CD4-positive, alpha-beta memory T cell (primary cell): ENCODE results near the gene OPCML. TPM values are rescaled to one million over a fixed set of nuclear protein-coding genes. Genes with fewer than 3 reads are reported as not detected.
A peak's percentile ranks its signal among the peaks of the same experiment; 100 is the strongest.

ENCODE experiments used
- CTCF ChIA-PET: fragments of 350-600 bp; sonication (Branson Sonifier 250); formaldehyde crosslinking; loops from one replicate; lab custom pipeline; 2021; ENCODE audit warnings: inconsistent platforms; ENCODE audit not compliant: partially characterized antibody; lab: Charles Lee
- POLR2A ChIA-PET: fragments of 350-600 bp; sonication (Branson Sonifier 250); formaldehyde crosslinking; loops from one replicate; lab custom pipeline; 2021; ENCODE audit not compliant: partially characterized antibody; lab: Charles Lee
- DNase-seq, 5 donors: peaks; one replicate each; pipeline versions ENCODE4 v3.0.0 to v3.0.0-alpha.2; 2020 to 2022; ENCODE audit warnings: mixed read lengths in 1 of 5
- H3K27ac ChIP-seq: one replicate; pipeline ENCODE4 v1.7.0; 2013; ENCODE audit warnings: low read depth, low read length
- H3K27me3 ChIP-seq: 2 replicates; pipeline ENCODE4 v1.7.0; 2013; ENCODE audit warnings: mild to moderate bottlenecking, low read length, moderate library complexity; ENCODE audit not compliant: insufficient read depth
- H3K36me3 ChIP-seq: 2 replicates; pipeline ENCODE4 v1.7.0; 2013; ENCODE audit warnings: mild to moderate bottlenecking, low read length, moderate library complexity; ENCODE audit not compliant: insufficient read depth
- H3K4me1 ChIP-seq: 2 replicates; pipeline ENCODE4 v1.7.0; 2013; ENCODE audit warnings: mild to moderate bottlenecking, low read length, moderate library complexity; ENCODE audit not compliant: insufficient read depth
- H3K4me3 ChIP-seq, 2 donors: one replicate each; pipeline ENCODE4 v1.7.0; 2013; ENCODE audit warnings: low read length in 2 of 2, mild to moderate bottlenecking in 1 of 2
- H3K9me3 ChIP-seq, 2 donors: one replicate each; pipeline ENCODE4 v1.7.0; 2013; ENCODE audit warnings: low read length in 2 of 2, control low read depth in 1 of 2; ENCODE audit not compliant: control insufficient read depth in 1 of 2
- H3K27ac Mint-ChIP-seq, 7 donors: one replicate each; pipeline ENCODE4 v1.8.0; 2020 to 2021; ENCODE audit warnings: mixed read lengths in 7 of 7, mild to moderate bottlenecking in 6 of 7, inconsistent platforms in 3 of 7, moderate library complexity in 3 of 7
- H3K27me3 Mint-ChIP-seq, 2 donors: one replicate each; pipeline ENCODE4 v1.8.0; 2020 to 2021; ENCODE audit warnings: mixed read lengths in 2 of 2
- H3K36me3 Mint-ChIP-seq, 2 donors: one replicate each; pipeline ENCODE4 v1.8.0; 2020 to 2021; ENCODE audit warnings: mixed read lengths in 2 of 2, inconsistent platforms in 1 of 2, mild to moderate bottlenecking in 1 of 2
- H3K4me1 Mint-ChIP-seq, 4 donors: one replicate each; pipeline ENCODE4 v1.8.0; 2020 to 2021; ENCODE audit warnings: mixed read lengths in 4 of 4, mild to moderate bottlenecking in 1 of 4
- H3K4me3 Mint-ChIP-seq, 8 donors: one replicate each; pipeline ENCODE4 v1.8.0; 2020 to 2021; ENCODE audit warnings: mixed read lengths in 8 of 8, mild to moderate bottlenecking in 7 of 8, moderate library complexity in 6 of 8, inconsistent platforms in 3 of 8
- H3K9me3 Mint-ChIP-seq, 8 donors: one replicate each; pipeline ENCODE4 v1.8.0; 2020 to 2021; ENCODE audit warnings: mixed read lengths in 8 of 8, mild to moderate bottlenecking in 5 of 8, inconsistent platforms in 3 of 8, moderate library complexity in 1 of 8
- intact Hi-C: fragments of 100-400 bp; cut with micrococcal nuclease; formaldehyde crosslinking; loops from one replicate; pipeline ENCODE4 v1.15.1; 2023
- polyA plus RNA-seq, 2 donors: library from polyadenylated mRNA; unstranded; fragments of 300-500 nt; fragmentation: Illumina TruSeq; gene quantifications; one replicate each; pipeline ENCODE4 v1.2.3, GENCODE V29; 2021
- total RNA-seq, 2 experiments: library from RNA; stranded (reverse); gene quantifications; one replicate each; pipeline ENCODE4 v1.2.3, GENCODE V29; 2021

OPCML gene
- total and polyA plus RNA-seq, 4 experiments from 2014 or later: not detected

DNA sequence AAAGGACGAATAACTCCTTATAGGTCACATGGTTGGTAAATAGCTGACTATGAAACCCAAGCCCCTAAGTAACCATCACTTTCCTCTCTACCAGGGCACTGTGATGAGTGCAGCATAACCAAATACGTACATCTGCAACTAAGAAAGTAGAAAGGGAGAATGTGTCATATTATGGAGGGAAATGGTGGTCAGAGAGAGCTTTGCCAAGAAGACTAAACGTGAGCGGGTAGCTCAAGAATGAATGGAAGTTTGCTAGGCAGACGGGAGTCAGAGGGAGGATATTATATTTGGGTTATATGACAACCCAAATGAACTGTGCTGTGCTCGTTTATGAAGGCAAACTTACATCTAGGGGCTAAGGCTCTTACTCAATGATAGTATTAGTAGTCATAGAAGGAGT lies 537.3 kb downstream of the OPCML start:
- H3K4me3 Mint-ChIP-seq: no peak overlapping the region
- H3K27me3 ChIP-seq: no peaks in the 10 kb centered on the region
- H3K27ac ChIP-seq: no peak overlapping the region
- POLR2A ChIA-PET: no interaction called here
- intact Hi-C loops: no loop called here
- no peak overlapping the region for H3K4me3 ChIP-seq
- no peaks in the 10 kb centered on the region for H3K36me3 ChIP-seq
- peaks cover 9 to 15% of the 10 kb centered on the region in 2 donors for H3K27me3 Mint-ChIP-seq
- no peaks in the 10 kb centered on the region for H3K4me1 Mint-ChIP-seq
- no peaks in the 10 kb centered on the region for H3K4me1 ChIP-seq
- H3K36me3 Mint-ChIP-seq: no peaks in the 10 kb centered on the region
- H3K27ac Mint-ChIP-seq: no peak overlapping the region
- DNase-seq: no peak
- no peaks in the 10 kb centered on the region for H3K9me3 ChIP-seq
- CTCF ChIA-PET: no interaction called here
- H3K9me3 Mint-ChIP-seq: peaks cover 0 to 2% (median 0%) of the 10 kb centered on the region in 8 donors

DNA sequence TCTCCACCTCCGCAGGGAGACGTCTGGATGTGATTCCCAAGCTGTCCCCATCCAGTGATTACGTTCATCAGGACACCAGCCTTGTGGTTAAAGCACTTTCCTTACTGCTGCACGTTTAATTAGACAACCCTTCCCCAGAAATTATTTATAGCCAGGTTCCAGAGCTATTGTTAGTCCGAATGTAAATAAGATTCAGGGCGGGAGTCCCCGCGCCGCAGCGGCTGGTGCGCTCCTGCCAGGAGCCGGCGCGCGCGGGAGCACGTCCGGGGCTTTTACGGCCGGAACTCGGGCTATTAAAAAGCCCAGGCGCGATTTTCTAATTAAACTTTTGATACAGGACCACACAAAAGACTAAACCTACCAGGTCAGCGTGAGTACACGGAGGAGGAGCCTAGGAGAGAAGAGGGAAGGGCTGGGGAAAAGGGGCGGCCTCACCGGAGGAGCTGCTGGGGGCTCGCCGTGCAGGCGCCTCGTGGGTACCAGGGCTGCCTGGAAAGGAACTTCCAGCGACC lies 538.3 kb downstream of the OPCML start:
- no peak for DNase-seq
- no peak overlapping the region for H3K4me3 ChIP-seq
- Mint-ChIP-seq H3K4me3 (no peak overlapping the region), H3K27ac (no peak overlapping the region), H3K36me3 (no peaks in the 10 kb centered on the region), H3K9me3 (peaks cover 0 to 2% (median 0%) of the 10 kb centered on the region in 8 donors), H3K4me1 (no peaks in the 10 kb centered on the region), H3K27me3 (peaks cover 9 to 16% of the 10 kb centered on the region in 2 donors)
- H3K27me3 ChIP-seq: no peaks in the 10 kb centered on the region
- intact Hi-C loops: no loop called here
- no peaks in the 10 kb centered on the region for H3K9me3 ChIP-seq
- H3K27ac ChIP-seq: no peak overlapping the region
- CTCF ChIA-PET: no interaction called here
- POLR2A ChIA-PET: no interaction called here
- H3K36me3 ChIP-seq: no peaks in the 10 kb centered on the region
- no peaks in the 10 kb centered on the region for H3K4me1 ChIP-seq

DNA sequence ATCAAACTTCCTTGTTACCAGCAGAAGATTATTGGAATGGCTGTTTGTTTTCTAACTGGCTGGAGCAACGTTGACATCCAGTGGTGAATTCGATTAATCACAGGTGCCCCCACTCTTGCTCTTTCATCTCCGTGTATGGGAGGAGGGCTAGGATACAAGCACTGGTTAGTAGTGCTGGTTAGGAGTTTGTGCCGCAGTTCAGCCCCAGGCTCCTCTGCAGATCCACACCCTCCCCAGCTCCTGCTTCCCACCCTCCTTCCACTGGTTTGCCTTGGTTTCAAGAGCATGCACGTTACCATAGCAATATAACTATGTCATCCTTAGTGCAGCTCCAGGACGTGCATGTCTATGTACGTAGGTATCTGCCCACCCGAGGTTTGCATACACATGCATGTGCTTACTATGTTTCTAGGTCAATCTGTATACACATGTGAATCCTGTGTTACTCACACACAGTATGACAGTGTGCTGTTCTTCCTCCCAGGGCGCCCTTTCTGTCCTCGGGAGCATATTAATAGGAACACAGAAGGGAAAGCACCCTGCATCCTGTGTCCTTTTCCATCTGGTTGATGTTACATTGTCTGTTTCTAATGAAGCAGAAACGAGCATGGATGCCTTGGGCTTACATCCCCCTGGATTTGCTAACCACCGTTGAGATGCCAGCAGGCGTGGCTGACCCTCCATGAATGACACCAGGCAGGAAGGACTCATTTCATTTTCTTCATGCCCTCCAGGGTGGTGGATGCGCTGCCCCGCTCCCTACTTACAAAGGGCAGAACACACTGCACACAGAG lies 539.3 kb downstream of the OPCML start:
- POLR2A ChIA-PET: no interaction called here
- Histone ChIP-seq H3K9me3 (no peaks in the 10 kb centered on the region), H3K4me3 (no peak overlapping the region), H3K36me3 (no peaks in the 10 kb centered on the region), H3K27me3 (no peaks in the 10 kb centered on the region), H3K4me1 (no peaks in the 10 kb centered on the region), H3K27ac (no peak overlapping the region)
- no peak for DNase-seq
- H3K4me1 Mint-ChIP-seq: no peaks in the 10 kb centered on the region
- no peaks in the 10 kb centered on the region for H3K36me3 Mint-ChIP-seq
- peaks cover 0 to 2% (median 0%) of the 10 kb centered on the region in 8 donors for H3K9me3 Mint-ChIP-seq
- CTCF ChIA-PET: no interaction called here
- peaks cover 7 to 16% of the 10 kb centered on the region in 2 donors for H3K27me3 Mint-ChIP-seq
- intact Hi-C loops: no loop called here
- H3K4me3 Mint-ChIP-seq: no peak overlapping the region
- peak overlapping the region in 1 of 7 donors; percentile 65 for H3K27ac Mint-ChIP-seq

DNA sequence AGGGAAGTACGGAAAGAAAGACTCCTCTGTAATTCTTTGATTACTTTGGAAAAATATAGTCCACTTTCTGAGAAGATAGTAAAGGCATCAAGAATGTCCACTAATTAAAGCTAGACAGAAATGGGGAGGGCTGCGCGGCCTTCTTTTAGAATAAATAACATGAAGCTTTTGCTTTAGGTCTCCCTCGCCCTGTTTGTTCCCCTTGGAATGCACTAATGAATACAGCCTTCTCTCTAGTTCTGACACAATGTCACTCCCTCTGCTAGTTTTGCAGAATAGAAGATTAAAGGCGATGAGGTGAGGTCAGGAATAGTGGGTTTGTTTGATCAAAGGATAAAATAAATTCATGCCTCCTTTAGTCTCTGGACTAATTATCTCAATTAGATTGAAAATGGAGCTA lies 543.9 kb downstream of the OPCML start:
- no peak overlapping the region for H3K4me3 ChIP-seq
- H3K4me1 ChIP-seq: no peaks in the 10 kb centered on the region
- DNase-seq: no peak
- Mint-ChIP-seq H3K4me3 (no peak overlapping the region), H3K27ac (no peak overlapping the region), H3K4me1 (no peaks in the 10 kb centered on the region), H3K9me3 (peaks cover 0 to 5% (median 0%) of the 10 kb centered on the region in 8 donors), H3K36me3 (no peaks in the 10 kb centered on the region), H3K27me3 (peaks cover 0 to 9% of the 10 kb centered on the region in 2 donors)
- intact Hi-C loops: no loop called here
- H3K36me3 ChIP-seq: no peaks in the 10 kb centered on the region
- H3K27me3 ChIP-seq: no peaks in the 10 kb centered on the region
- no peaks in the 10 kb centered on the region for H3K9me3 ChIP-seq
- ChIA-PET POLR2A (no interaction called here), CTCF (no interaction called here)
- no peak overlapping the region for H3K27ac ChIP-seq

DNA sequence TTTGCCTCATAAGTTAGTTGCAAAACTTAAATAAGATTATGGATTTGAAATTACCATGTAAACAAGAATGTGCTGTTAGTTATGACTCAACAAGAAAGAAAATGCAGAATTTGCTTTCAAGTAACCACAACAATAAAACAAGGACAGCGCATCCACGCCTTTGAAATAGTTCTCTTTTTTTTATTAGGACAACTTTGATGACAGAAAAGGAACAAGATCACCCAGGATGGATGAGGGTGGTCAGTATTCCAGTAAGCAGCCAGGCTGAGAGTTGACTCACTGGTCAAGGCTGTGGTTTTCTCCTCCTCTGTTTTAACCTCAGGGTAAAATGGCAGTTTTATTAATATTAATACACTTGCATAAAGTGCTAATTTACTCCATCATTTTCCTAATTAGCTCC lies 544.4 kb downstream of the OPCML start:
- no peak for DNase-seq
- H3K27me3 Mint-ChIP-seq: peaks cover 0 to 6% of the 10 kb centered on the region in 2 donors
- no peaks in the 10 kb centered on the region for H3K4me1 Mint-ChIP-seq
- no peaks in the 10 kb centered on the region for H3K36me3 ChIP-seq
- intact Hi-C loops: no loop called here
- no peak overlapping the region for H3K4me3 Mint-ChIP-seq
- no peak overlapping the region for H3K27ac Mint-ChIP-seq
- no peak overlapping the region for H3K4me3 ChIP-seq
- no peak overlapping the region for H3K27ac ChIP-seq
- no peaks in the 10 kb centered on the region for H3K36me3 Mint-ChIP-seq
- H3K27me3 ChIP-seq: no peaks in the 10 kb centered on the region
- no peaks in the 10 kb centered on the region for H3K4me1 ChIP-seq
- no peaks in the 10 kb centered on the region for H3K9me3 ChIP-seq
- ChIA-PET CTCF (no interaction called here), POLR2A (no interaction called here)
- H3K9me3 Mint-ChIP-seq: peaks cover 0 to 5% (median 0%) of the 10 kb centered on the region in 8 donors

DNA sequence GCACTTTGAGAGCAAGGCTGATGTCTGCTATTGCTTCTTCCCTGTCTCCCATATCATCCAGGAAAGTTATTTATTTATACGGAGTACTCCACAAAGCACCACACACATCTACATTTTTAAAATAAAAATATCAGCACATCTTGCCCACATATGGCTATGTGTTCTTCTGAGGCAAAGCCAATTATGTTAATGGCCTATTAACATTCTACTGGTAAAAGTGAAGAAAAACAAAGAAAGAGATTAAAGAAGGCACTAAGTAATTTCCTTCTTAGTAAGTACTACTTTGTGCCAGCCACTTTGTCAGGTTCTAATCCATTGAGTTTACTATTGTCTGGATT lies 548.7 kb downstream of the OPCML start:
- Mint-ChIP-seq H3K4me3 (no peak overlapping the region), H3K27me3 (peaks cover 0 to 2% of the 10 kb centered on the region in 2 donors), H3K27ac (no peak overlapping the region), H3K36me3 (no peaks in the 10 kb centered on the region), H3K4me1 (no peaks in the 10 kb centered on the region), H3K9me3 (peaks cover 0 to 5% (median 0%) of the 10 kb centered on the region in 8 donors)
- CTCF ChIA-PET: no interaction called here
- Histone ChIP-seq H3K4me1 (no peaks in the 10 kb centered on the region), H3K4me3 (no peak overlapping the region), H3K9me3 (no peaks in the 10 kb centered on the region), H3K27me3 (no peaks in the 10 kb centered on the region), H3K36me3 (no peaks in the 10 kb centered on the region), H3K27ac (no peak overlapping the region)
- POLR2A ChIA-PET: no interaction called here
- no peak for DNase-seq
- intact Hi-C loops: no loop called here

DNA sequence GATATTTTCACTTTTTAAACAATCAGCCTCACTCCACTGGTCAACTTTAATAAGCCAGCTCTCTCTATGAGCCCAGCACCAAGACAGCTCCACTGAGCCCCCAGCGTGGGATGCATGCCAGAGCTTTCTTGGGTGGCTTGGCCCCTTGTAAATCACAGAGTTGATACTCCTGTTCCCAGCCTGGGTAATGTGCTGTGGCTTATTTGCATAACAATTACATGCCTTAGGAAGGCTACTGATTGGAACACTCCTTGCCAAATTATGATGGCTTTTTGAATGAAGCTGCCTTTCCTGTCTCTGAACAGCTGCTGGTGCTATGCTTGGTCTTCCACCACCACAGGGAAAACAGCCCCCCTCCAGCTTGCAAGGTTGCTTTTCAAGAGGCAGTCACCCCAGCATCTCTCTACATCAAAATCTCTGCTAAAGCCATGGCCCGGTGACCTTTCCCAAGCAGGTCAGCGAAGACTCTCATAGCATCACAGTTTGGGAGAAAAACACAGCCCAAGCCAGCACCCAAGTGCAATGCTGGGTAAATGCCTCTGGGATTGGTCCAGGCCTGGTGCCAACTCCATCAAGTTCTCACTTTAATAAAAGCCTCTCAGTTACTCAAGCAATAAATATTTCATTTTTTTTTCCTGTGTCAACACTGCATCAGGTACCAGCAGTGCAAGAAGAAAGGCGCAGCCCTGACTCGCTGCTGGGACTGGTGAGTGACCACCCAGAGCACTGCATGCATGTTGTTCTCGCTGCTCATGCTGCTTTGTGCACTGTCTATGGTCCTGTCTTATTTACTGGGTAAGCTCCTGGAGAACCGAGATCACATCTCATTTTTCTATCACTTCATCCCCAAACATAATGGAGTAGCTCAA lies 549.3 kb downstream of the OPCML start:
- Mint-ChIP-seq H3K36me3 (no peaks in the 10 kb centered on the region), H3K9me3 (peaks cover 0 to 5% (median 0%) of the 10 kb centered on the region in 8 donors), H3K4me3 (no peak overlapping the region), H3K4me1 (no peaks in the 10 kb centered on the region), H3K27me3 (peaks cover 0 to 2% of the 10 kb centered on the region in 2 donors), H3K27ac (no peak overlapping the region)
- Histone ChIP-seq H3K4me1 (no peaks in the 10 kb centered on the region), H3K27ac (no peak overlapping the region), H3K36me3 (no peaks in the 10 kb centered on the region), H3K27me3 (no peaks in the 10 kb centered on the region), H3K4me3 (no peak overlapping the region), H3K9me3 (no peaks in the 10 kb centered on the region)
- POLR2A ChIA-PET: no interaction called here
- CTCF ChIA-PET: no interaction called here
- no peak for DNase-seq
- intact Hi-C loops: no loop called here
